GM12878 (cell line): ENCODE data around the gene GMDS. TPM values are rescaled to one million over a fixed set of nuclear protein-coding genes. Genes with fewer than 3 reads are reported as not detected.

ENCODE experiments used
- ATAC-seq: fragments of 200-7000 bp; cut with Tn5 transposase; 3 replicates; pipeline ENCODE4 v1.9.1; 2020; ENCODE audit warnings: mild to moderate bottlenecking, moderate library complexity
- BruUV-seq: library from RNA; stranded (reverse); fragments of 400-500 nt; replicated peaks from 2 replicates; lab custom pipeline; 2021; lab: Mats Ljungman, UMichigan
- CTCF ChIA-PET: fragments of 300-600 bp; sonication (Branson Sonifier 250); formaldehyde crosslinking; extraction: SDS; loops from one replicate; lab custom pipeline; 2021; ENCODE audit warnings: inconsistent platforms; lab: Yijun Ruan, JAX
- POLR2A ChIA-PET: fragments of 350-600 bp; formaldehyde crosslinking; extraction: SDS; loops from one replicate; lab custom pipeline; 2021; ENCODE audit warnings: inconsistent platforms; lab: Charles Lee
- RAD21 ChIA-PET: fragments of 300-600 bp; sonication (Branson Sonifier 250); formaldehyde crosslinking; loops from one replicate; lab custom pipeline; 2023; ENCODE audit warnings: antibody characterized with exemption; ENCODE audit not compliant: unreplicated experiment; lab: Charles Lee
- SMC1A ChIA-PET: fragments of 300-600 bp; sonication (Branson Sonifier 250); formaldehyde crosslinking; loops from one replicate; lab custom pipeline; 2023; ENCODE audit not compliant: unreplicated experiment, uncharacterized antibody; lab: Charles Lee
- DNase-seq: peaks from one replicate; pipeline ENCODE4 v3.0.0-alpha.2; 2011; ENCODE audit warnings: low read depth, low spot score
- FAIRE-seq: peaks from 3 replicates; lab custom pipeline; 2011; peaks lifted over from hg19 to GRCh38; lab: Jason Lieb, UNC
- H2AFZ ChIP-seq: 2 replicates; pipeline ENCODE4 v1.6.0; 2011; ENCODE audit warnings: low read depth, low read length, control low read depth; ENCODE audit not compliant: control insufficient read depth
- H3K27ac ChIP-seq: 2 replicates; pipeline ENCODE4 v1.5.1; 2011; ENCODE audit warnings: control low read depth; ENCODE audit not compliant: control insufficient read depth, insufficient read depth
- H3K27me3 ChIP-seq, 2 experiments: replicated peaks in 1 of 2; 2 replicates each; pipeline versions ENCODE4 v1.6.0 to v1.6.1; 2011; ENCODE audit warnings: low read length in 1 of 2; ENCODE audit not compliant: control insufficient read depth in 2 of 2, insufficient read depth in 2 of 2
- H3K36me3 ChIP-seq, 2 experiments: 2 replicates each; pipeline ENCODE4 v1.5.1; 2011; ENCODE audit warnings: low read length in 1 of 2; ENCODE audit not compliant: control insufficient read depth in 2 of 2, insufficient read depth in 2 of 2
- H3K4me1 ChIP-seq: 2 replicates; pipeline ENCODE4 v1.6.1; 2011; ENCODE audit warnings: mild to moderate bottlenecking, low read length, moderate library complexity, mixed read lengths; ENCODE audit not compliant: control insufficient read depth, insufficient read depth
- H3K4me2 ChIP-seq: 2 replicates; pipeline ENCODE4 v1.6.0; 2011; ENCODE audit warnings: control low read depth; ENCODE audit not compliant: control insufficient read depth, insufficient read depth
- H3K4me3 ChIP-seq: fragments of 200-600 bp; sonication (generic); 2 replicates; pipeline ENCODE4 v1.5.1; 2016
- H3K79me2 ChIP-seq: 2 replicates; pipeline ENCODE4 v1.6.0; 2011; ENCODE audit warnings: low read length; ENCODE audit not compliant: control insufficient read depth, insufficient read depth
- H3K9ac ChIP-seq: 2 replicates; pipeline ENCODE4 v1.8.0; 2011; ENCODE audit warnings: low read length, control low read depth, mixed read lengths; ENCODE audit not compliant: control insufficient read depth, insufficient read depth
- H3K9me3 ChIP-seq: replicated peaks from 3 replicates; pipeline ENCODE4 v1.5.1; 2011; ENCODE audit warnings: mild to moderate bottlenecking, low read length; ENCODE audit not compliant: control insufficient read depth, insufficient read depth
- H4K20me1 ChIP-seq: 2 replicates; pipeline ENCODE4 v1.6.0; 2011; ENCODE audit not compliant: control insufficient read depth, insufficient read depth
- DPF2 ChIP-seq: fragments of 450-650 bp; IDR thresholded peaks from 2 replicates; pipeline ENCODE4 v1.6.1; 2017; ENCODE audit warnings: mild to moderate bottlenecking
- EGR1 ChIP-seq, 2 experiments: IDR thresholded peaks; 1 replicate in 1 of 2; 2 replicates in 1 of 2; pipeline ENCODE4 v1.6.1; 2011 to 2012; ENCODE audit warnings: low read depth in 2 of 2, low read length in 2 of 2, borderline replicate concordance in 1 of 2, mild to moderate bottlenecking in 1 of 2, moderate library complexity in 1 of 2
- ETV6 ChIP-seq, 2 experiments: fragments of 450-650 bp in 1 of 2; IDR thresholded peaks in 1 of 2; conservative IDR thresholded peaks in 1 of 2; 2 replicates each; pipeline ENCODE4 v1.6.1; 2014; ENCODE audit warnings: antibody characterized with exemption in 1 of 2, borderline replicate concordance in 1 of 2, low read depth in 1 of 2, mild to moderate bottlenecking in 1 of 2, moderate library complexity in 1 of 2
- FOXM1 ChIP-seq: IDR thresholded peaks from 2 replicates; pipeline ENCODE4 v1.6.1; 2012; ENCODE audit warnings: low read depth, mild to moderate bottlenecking, inconsistent platforms, low read length, moderate library complexity
- HDAC2 ChIP-seq: fragments of 200-600 bp; sonication (generic); IDR thresholded peaks from 2 replicates; pipeline ENCODE4 v1.6.1; 2017
- HDGF ChIP-seq: fragments of 450-650 bp; IDR thresholded peaks from 2 replicates; pipeline ENCODE4 v1.6.1; 2016; ENCODE audit warnings: antibody characterized with exemption
- HSF1 ChIP-seq: fragments of 150-350 bp; IDR thresholded peaks from 2 replicates; pipeline ENCODE4 v1.6.1; 2014; ENCODE audit warnings: mild to moderate bottlenecking, low read depth, low read length
- IRF5 ChIP-seq: fragments of 450-650 bp; IDR thresholded peaks from 2 replicates; pipeline ENCODE4 v1.6.1; 2017; ENCODE audit warnings: borderline replicate concordance
- KDM1A ChIP-seq: fragments of 200-600 bp; sonication (generic); IDR thresholded peaks from 2 replicates; pipeline ENCODE4 v1.6.1; 2016; ENCODE audit warnings: borderline replicate concordance
- MTA2 ChIP-seq: fragments of 450-650 bp; IDR thresholded peaks from 2 replicates; pipeline ENCODE4 v1.6.1; 2016; ENCODE audit warnings: low read depth, mild to moderate bottlenecking, moderate library complexity
- POLR2AphosphoS2 ChIP-seq: IDR thresholded peaks from 2 replicates; pipeline ENCODE4 v1.6.1; 2011; ENCODE audit warnings: low read depth, mild to moderate bottlenecking, low read length, improper control_type of control experiment, moderate library complexity
- RFX5 ChIP-seq: IDR thresholded peaks from 2 replicates; pipeline ENCODE4 v1.6.1; 2011; ENCODE audit warnings: low read depth, low read length, improper control_type of control experiment
- RUNX3 ChIP-seq: IDR thresholded peaks from 2 replicates; pipeline ENCODE4 v1.6.1; 2012; ENCODE audit warnings: low read length, inconsistent platforms
- SPI1 ChIP-seq: IDR thresholded peaks from 2 replicates; pipeline ENCODE4 v1.6.1; 2011; ENCODE audit warnings: low read depth, mild to moderate bottlenecking, low read length, moderate library complexity, borderline replicate concordance; ENCODE audit not compliant: insufficient read depth
- SUPT20H ChIP-seq: IDR thresholded peaks from 2 replicates; pipeline ENCODE4 v1.6.1; 2011; ENCODE audit warnings: low read depth, mild to moderate bottlenecking, low read length, moderate library complexity, borderline replicate concordance; ENCODE audit not compliant: control insufficient read depth
- USF1 ChIP-seq: IDR thresholded peaks from 2 replicates; pipeline ENCODE4 v1.6.1; 2011; ENCODE audit warnings: borderline replicate concordance, low read depth, mild to moderate bottlenecking, moderate library complexity, mixed read lengths, low read length; ENCODE audit not compliant: insufficient read depth; ENCODE audit errors: extremely low read length
- ZNF217 ChIP-seq: fragments of 450-650 bp; IDR thresholded peaks from 2 replicates; pipeline ENCODE4 v1.6.1; 2017; ENCODE audit warnings: antibody characterized with exemption, mild to moderate bottlenecking
- ZNF384 ChIP-seq: IDR thresholded peaks from 2 replicates; pipeline ENCODE4 v1.6.1; 2012; ENCODE audit warnings: low read depth, mild to moderate bottlenecking, low read length, improper control_type of control experiment, borderline replicate concordance
- WGBS: methylation state at CpG from one replicate; pipeline ENCODE4 v1.1.6; 2016; ENCODE audit warnings: low lambda C conversion rate; ENCODE audit not compliant: insufficient replicate concordance, insufficient coverage; ENCODE audit errors: missing lambda C conversion rate; 5-methylcytosine and 5-hydroxymethylcytosine counted together
- in situ Hi-C: fragments of 300-500 bp; cut with MboI; formaldehyde crosslinking; loops from 9 replicates; pipeline ENCODE4 v1.14.3; 2018; ENCODE audit warnings: mixed read lengths
- intact Hi-C: fragments of 100-400 bp; cut with micrococcal nuclease; formaldehyde crosslinking; loops from one replicate; pipeline ENCODE4 v1.14.2; 2022; ENCODE audit not compliant: unreplicated experiment
- polyA plus RNA-seq, 11 experiments: library from polyadenylated mRNA; depleted of rRNA in 4 of 11; unstranded in 6 of 11; stranded (reverse) in 5 of 11; fragments of >200 nt; fragmentation: Nextera tagmentation in 4 of 11; fragmentation: Illumina TruSeq in 1 of 11; extraction: Ambion mirVana in 4 of 11; extraction: Trizol in 1 of 11; gene quantifications; 1 replicate in 1 of 11; 2 replicates in 10 of 11; pipeline versions ENCODE4 v1.2.1 to v1.2.3, GENCODE V29; 2011 to 2016; ENCODE audit warnings: inconsistent platforms in 2 of 11, missing spikeins in 2 of 11, low read depth in 1 of 11
- total RNA-seq, 4 experiments: library from RNA; depleted of rRNA in 3 of 4; stranded (reverse); fragments of >200 nt in 3 of 4; fragmentation: Illumina TruSeq in 1 of 4; extraction: Trizol in 1 of 4; gene quantifications; 2 replicates each; pipeline versions ENCODE4 v1.2.1 to v1.2.3, GENCODE V29; 2013 to 2021

GMDS gene
- total and polyA plus RNA-seq, 10 of the 15 experiments (the other 5 are each of a cell fraction or from before 2014, with no cell fraction given), result 0.61 to 53.8 (median 29.3) TPM

- H2AFZ ChIP-seq, result no peak overlapping the region
- intact Hi-C loops (no loop called here), in situ Hi-C loops (no loop called here)
- H4K20me1 ChIP-seq, result no peaks in the 10 kb centered on the region
- POLR2A ChIA-PET, result no interaction called here
- 93% methylated on average over 15 of the region's 15 CpGs for WGBS
- no peak overlapping the region for H3K9ac ChIP-seq
- TF ChIP-seq ZNF384 (no peak), IRF5 (no peak), KDM1A (no peak), HDAC2 (no peak), HSF1 (no peak), EGR1 (IDR thresholded peaks at IDR 0.05; ENCODE audit: borderline replicate concordance in 1 of 2, low read depth in 2 of 2, low read length in 2 of 2) (no peak), RUNX3 (no peak), SPI1 (no peak), POLR2AphosphoS2 (no peak), USF1 (no peak), DPF2 (no peak), FOXM1 (no peak), ZNF217 (no peak), SUPT20H (no peak), ETV6 (conservative IDR thresholded peaks at IDR 0.05 in 1 of 2, IDR thresholded peaks at IDR 0.05 in 1 of 2; ENCODE audit: borderline replicate concordance in 1 of 2, low read depth in 1 of 2) (no peak), RFX5 (no peak), HDGF (no peak), MTA2 (no peak)
- RAD21 ChIA-PET, result no interaction called here
- peaks cover 6% of the 10 kb centered on the region for H3K4me1 ChIP-seq
- 0 out of 4 replicates have a peak, but pooled peaks cover 0 to 3% of the 10 kb centered on the region in 2 experiments for H3K36me3 ChIP-seq
- CTCF ChIA-PET, result no interaction called here
- no peak overlapping the region for H3K4me3 ChIP-seq
- FAIRE-seq (no peak), ATAC-seq (no peak), DNase-seq (no peak)
- H3K9me3 ChIP-seq, result no peaks in the 10 kb centered on the region
- no peak overlapping the region for H3K4me2 ChIP-seq
- SMC1A ChIA-PET, result no interaction called here
- no peak overlapping the region for H3K27ac ChIP-seq
- no TSS peak for BruUV-seq
- H3K27me3 ChIP-seq, result no peaks in the 10 kb centered on the region
- no peaks in the 10 kb centered on the region for H3K79me2 ChIP-seq
Measured at GRCh38 chr6:1708122-1708521, 537.3 kb downstream of the GMDS start.
